T47D (cell line): ENCODE data around the gene CSF2.
"Not testable (repeated sequence)": the region's sequence is repeated elsewhere in the genome, so short reads cannot be mapped to it uniquely, and the experiment has no call there.

ENCODE experiments used
- DNase-seq, 2 experiments: peaks; one replicate each; pipeline versions ENCODE4 v3.0.0 to v3.0.0-alpha.2; 2011 to 2012; ENCODE audit warnings: low read depth in 1 of 2, low spot score in 1 of 2
- JUND ChIP-seq: IDR thresholded peaks from 2 replicates; pipeline ENCODE4 v1.6.1; 2012; ENCODE audit warnings: low read depth
- in situ Hi-C: cut with HindIII; loops from 2 replicates; pipeline ENCODE4 v1.10.0; 2016; ENCODE audit warnings: low sequenced_read_pairs, low pct_unique_long_range_greater_than_20kb

CSF2 gene

GRCh38 chr5:132114150-132115121, 40.8 kb downstream of the CSF2 start:
- TF ChIP-seq JUND: no peak
- in situ Hi-C loops: no loop called here
- no peak for DNase-seq

GRCh38 chr5:132115375-132115774, 41.8 kb downstream of the CSF2 start:
- in situ Hi-C loops: no loop called here
- DNase-seq: no peak
- no peak for TF ChIP-seq JUND

GRCh38 chr5:132116072-132116471, 42.5 kb downstream of the CSF2 start:
- no peak for DNase-seq
- no peak for TF ChIP-seq JUND
- in situ Hi-C loops: no loop called here

- in situ Hi-C loops, DNase-seq: not testable (repeated sequence)
Observed at GRCh38 chr5:132116909-132117489, 43.4 kb downstream of the CSF2 start.

GRCh38 chr5:132120717-132121116, 47.1 kb downstream of the CSF2 start:
- DNase-seq, in situ Hi-C loops: not testable (repeated sequence)

GRCh38 chr5:132122971-132123370, 49.4 kb downstream of the CSF2 start:
- DNase-seq, in situ Hi-C loops: not testable (repeated sequence)

- DNase-seq, in situ Hi-C loops: not testable (repeated sequence)
Observed at GRCh38 chr5:132123578-132123977, 50.0 kb downstream of the CSF2 start.
